Endothelial cell of umbilical vein (primary cell): Measurements from ENCODE around the gene HPRT1. TPM values are rescaled to one million over a fixed set of nuclear protein-coding genes. Genes with fewer than 3 reads are reported as not detected.

Source experiments
- BruUV-seq: library from RNA; stranded (reverse); fragments of 400-500 nt; replicated peaks from 2 replicates; lab custom pipeline; 2021; lab: Mats Ljungman, UMichigan
- CTCF ChIA-PET: fragments of 300-600, 350-600 bp; sonication (Branson Sonifier 250); formaldehyde crosslinking; loops from one replicate; lab custom pipeline; 2021; ENCODE audit warnings: antibody characterized with exemption, inconsistent platforms; lab: Charles Lee
- POLR2A ChIA-PET: fragments of 300-600, 350-600 bp; sonication (Branson Sonifier 250); formaldehyde crosslinking; loops from one replicate; lab custom pipeline; 2021; ENCODE audit warnings: antibody characterized with exemption, inconsistent platforms; lab: Charles Lee
- DNase-seq: peaks from one replicate; pipeline ENCODE4 v3.0.0-alpha.2; 2011; ENCODE audit warnings: low read depth, low spot score
- FAIRE-seq: peaks from 2 replicates; lab custom pipeline; 2011; peaks lifted over from hg19 to GRCh38; lab: Jason Lieb, UNC
- H2AFZ ChIP-seq: 2 replicates; pipeline ENCODE4 v1.6.0; 2012; ENCODE audit warnings: low read depth, low read length, control low read depth, inconsistent platforms
- H3K27ac ChIP-seq: 2 replicates; pipeline ENCODE4 v1.5.1; 2011; ENCODE audit warnings: low read depth, mild to moderate bottlenecking, control low read depth, low read length, moderate library complexity; ENCODE audit not compliant: insufficient read depth
- H3K27me3 ChIP-seq, 2 experiments: 2 replicates each; pipeline versions ENCODE4 v1.6.0 to v1.6.1; 2011; ENCODE audit warnings: low read length in 2 of 2, mixed read lengths in 1 of 2; ENCODE audit not compliant: control insufficient read depth in 2 of 2, insufficient read depth in 2 of 2
- H3K36me3 ChIP-seq, 2 experiments: 2 replicates in 1 of 2; 3 replicates in 1 of 2; pipeline ENCODE4 v1.5.1; 2011; ENCODE audit warnings: low read length in 2 of 2, mild to moderate bottlenecking in 1 of 2, moderate library complexity in 1 of 2; ENCODE audit not compliant: control insufficient read depth in 2 of 2, insufficient read depth in 2 of 2; ENCODE audit errors: extremely low read depth in 1 of 2
- H3K4me1 ChIP-seq: 3 replicates; pipeline ENCODE4 v1.5.1; 2011; ENCODE audit warnings: mild to moderate bottlenecking, low read length; ENCODE audit not compliant: control insufficient read depth, insufficient read depth; ENCODE audit errors: extremely low read depth
- H3K4me2 ChIP-seq: 2 replicates; pipeline ENCODE4 v1.6.1; 2011; ENCODE audit warnings: low read length, control low read depth, mixed read lengths; ENCODE audit not compliant: insufficient read depth
- H3K4me3 ChIP-seq, 3 experiments: fragments of 200-600 bp in 1 of 3; sonication (generic), shearing (Covaris generic) in 1 of 3; replicated peaks in 1 of 3; 2 replicates each; pipeline ENCODE4 v1.5.1; 2011 to 2016; ENCODE audit warnings: control low read depth in 3 of 3, low read length in 3 of 3, mild to moderate bottlenecking in 2 of 3, inconsistent platforms in 1 of 3, low read depth in 1 of 3, moderate library complexity in 1 of 3; ENCODE audit not compliant: insufficient read depth in 1 of 3
- H3K79me2 ChIP-seq: 2 replicates; pipeline ENCODE4 v1.6.0; 2012; ENCODE audit warnings: low read length, inconsistent platforms; ENCODE audit not compliant: control insufficient read depth, insufficient read depth
- H3K9ac ChIP-seq: replicated peaks from 2 replicates; pipeline ENCODE3; 2011; ENCODE audit warnings: low read length, control low read depth; ENCODE audit not compliant: insufficient read depth; ENCODE audit errors: extremely low read depth
- H3K9me1 ChIP-seq: replicated peaks from 3 replicates; pipeline ENCODE4 v1.6.0; 2011; ENCODE audit warnings: mild to moderate bottlenecking, low read length; ENCODE audit not compliant: control insufficient read depth, insufficient read depth; ENCODE audit errors: extremely low read depth
- H3K9me3 ChIP-seq: replicated peaks from 2 replicates; pipeline ENCODE4 v1.5.1; 2012; ENCODE audit warnings: low read length, inconsistent platforms; ENCODE audit not compliant: control insufficient read depth, insufficient read depth
- H4K20me1 ChIP-seq: replicated peaks from 2 replicates; pipeline ENCODE3; 2011; ENCODE audit warnings: mild to moderate bottlenecking, low read length; ENCODE audit not compliant: control insufficient read depth, insufficient read depth; ENCODE audit errors: extremely low read depth
- CTCF ChIP-seq, 2 donors: IDR thresholded peaks; 1 replicate in 1 of 2; 2 replicates in 1 of 2; pipeline ENCODE4 v1.5.1; 2011; ENCODE audit warnings: low read length in 2 of 2, mild to moderate bottlenecking in 2 of 2, moderate library complexity in 2 of 2, control low read depth in 1 of 2, inconsistent platforms in 1 of 2, low read depth in 1 of 2; ENCODE audit not compliant: insufficient read depth in 1 of 2; ENCODE audit errors: extremely low read depth in 1 of 2
- EZH2 ChIP-seq: IDR thresholded peaks from 2 replicates; pipeline ENCODE4 v1.6.1; 2012; ENCODE audit warnings: borderline replicate concordance, low read depth, mild to moderate bottlenecking, moderate library complexity, low read length, inconsistent platforms; ENCODE audit not compliant: severe bottlenecking
- FOS ChIP-seq: IDR thresholded peaks from 2 replicates; pipeline ENCODE4 v1.6.1; 2011; ENCODE audit warnings: mild to moderate bottlenecking, low read length, moderate library complexity, borderline replicate concordance; ENCODE audit not compliant: insufficient read depth
- GATA2 ChIP-seq: IDR thresholded peaks from 2 replicates; pipeline ENCODE4 v1.7.0; 2011; ENCODE audit warnings: low read depth, mild to moderate bottlenecking, moderate library complexity, mixed read lengths, low read length; ENCODE audit not compliant: insufficient read length, insufficient read depth
- JUN ChIP-seq: IDR thresholded peaks from 2 replicates; pipeline ENCODE4 v1.6.1; 2011; ENCODE audit warnings: borderline replicate concordance, low read depth; ENCODE audit not compliant: insufficient read length, insufficient read depth
- MAX ChIP-seq: IDR thresholded peaks from 2 replicates; pipeline ENCODE4 v1.6.1; 2011; ENCODE audit not compliant: insufficient read depth, insufficient read length
- MYC ChIP-seq: IDR thresholded peaks from one replicate; pipeline ENCODE4 v1.6.1; 2011; ENCODE audit warnings: mild to moderate bottlenecking, low read depth, low read length
- POLR2A ChIP-seq: IDR thresholded peaks from 2 replicates; pipeline ENCODE4 v1.6.1; 2012; ENCODE audit warnings: low read depth, mild to moderate bottlenecking, control low read depth, low read length
- POLR2AphosphoS5 ChIP-seq: IDR thresholded peaks from 2 replicates; pipeline ENCODE4 v1.6.1; 2012; ENCODE audit warnings: low read depth, mild to moderate bottlenecking, control low read depth, low read length, moderate library complexity; ENCODE audit not compliant: insufficient read depth
- dilution Hi-C: fragments of 300-500 bp; cut with MboI; formaldehyde crosslinking; loops from one replicate; pipeline ENCODE4 v1.15.0; 2019; ENCODE audit warnings: low sequenced_read_pairs; ENCODE audit not compliant: extremely low pct_ligation_motif_present
- intact Hi-C: fragments of 100-400 bp; cut with micrococcal nuclease; formaldehyde crosslinking; loops from one replicate; pipeline ENCODE4 v1.10.0; 2022
- polyA plus RNA-seq, 4 experiments: library from polyadenylated mRNA; depleted of rRNA in 3 of 4; stranded (reverse) in 3 of 4; unstranded in 1 of 4; fragments of >200 nt; gene quantifications; 2 replicates each; pipeline versions ENCODE4 v1.2.1 to v1.2.3, GENCODE V29; 2011 to 2012; ENCODE audit warnings: missing spikeins in 1 of 4
- total RNA-seq: library from RNA; stranded (reverse); gene quantifications from 2 replicates; pipeline ENCODE4 v1.2.3, GENCODE V29; 2021

HPRT1 gene
- total and polyA plus RNA-seq, 2 donors (not counting 3 experiments of a cell fraction or from before 2014, with no cell fraction given): 19.2 to 51.0 TPM

GRCh38 chrX:134542485-134542884, 82.5 kb downstream of the HPRT1 start:
- no peak overlapping the region for H3K4me2 ChIP-seq
- H3K79me2 ChIP-seq: peaks cover 8% of the 10 kb centered on the region
- no TSS peak for BruUV-seq
- TF ChIP-seq CTCF (IDR thresholded peaks at IDR 0.05; ENCODE audit: extremely low read depth in 1 of 2, insufficient read depth in 1 of 2, low read depth in 1 of 2, low read length in 2 of 2) (no peak), JUN (no peak), MYC (no peak), POLR2AphosphoS5 (peak; percentile 32), POLR2A (no peak)
- peaks cover 0 to 8% of the 10 kb centered on the region in 2 experiments for H3K36me3 ChIP-seq
- no peaks in the 10 kb centered on the region for H3K9me3 ChIP-seq
- no peaks in the 10 kb centered on the region for H3K27me3 ChIP-seq
- H3K9me1 ChIP-seq: no peaks in the 10 kb centered on the region
- FAIRE-seq (no peak), DNase-seq (no peak)
- peaks cover 31% of the 10 kb centered on the region for H3K4me1 ChIP-seq
- H3K27ac ChIP-seq: no peak overlapping the region
- H4K20me1 ChIP-seq: no peaks in the 10 kb centered on the region
- ChIA-PET CTCF (interaction anchor here (0.7 to 1.3 kb wide), 5 partner anchors 22 to 221 kb away, joined by 3 to 5 read pairs (median 3); no protein-coding TSS in a partner anchor), POLR2A (no interaction called here)
- no peak overlapping the region for H3K4me3 ChIP-seq
- dilution Hi-C loops (no loop called here), intact Hi-C loops (no loop called here)
- no peak overlapping the region for H2AFZ ChIP-seq
- no peak overlapping the region for H3K9ac ChIP-seq

GRCh38 chrX:134543288-134543687, 83.3 kb downstream of the HPRT1 start:
- POLR2A ChIA-PET: no interaction called here

More at GRCh38 chrX:134543288-134543687, 83.3 kb downstream of the HPRT1 start:
- CTCF ChIA-PET: interaction anchor here (0.7 to 1.1 kb wide), 2 partner anchors 22 to 59 kb away, joined by 3 to 5 read pairs; no protein-coding TSS in a partner anchor
- Histone ChIP-seq H2AFZ (no peak overlapping the region), H3K4me1 (peaks cover 29% of the 10 kb centered on the region), H3K27ac (no peak overlapping the region), H3K27me3 (no peaks in the 10 kb centered on the region), H3K9ac (no peak overlapping the region), H3K4me2 (peak overlapping the region; percentile 3), H3K9me1 (no peaks in the 10 kb centered on the region), H3K79me2 (peaks cover 16% of the 10 kb centered on the region), H3K36me3 (peaks cover 0 to 8% of the 10 kb centered on the region in 2 experiments), H3K4me3 (no peak overlapping the region), H4K20me1 (no peaks in the 10 kb centered on the region), H3K9me3 (no peaks in the 10 kb centered on the region)
- intact Hi-C loops (no loop called here), dilution Hi-C loops (no loop called here)
- FAIRE-seq (peak; percentile 79), DNase-seq (peak; percentile 50)
- TF ChIP-seq FOS (no peak), POLR2A (no peak), CTCF (IDR thresholded peaks at IDR 0.05; ENCODE audit: extremely low read depth in 1 of 2, insufficient read depth in 1 of 2, low read depth in 1 of 2, low read length in 2 of 2) (no peak), JUN (no peak), MYC (no peak), POLR2AphosphoS5 (no peak), EZH2 (no peak), GATA2 (no peak), MAX (no peak)
- BruUV-seq: no TSS peak
